ENCODE data around the gene OR7C1.
A peak's percentile ranks its signal among the peaks of the same experiment; 100 is the strongest.
"Not testable (repeated sequence)": the region's sequence is repeated elsewhere in the genome, so short reads cannot be mapped to it uniquely, and the experiment has no call there.

The OR7C1 gene

DNA sequence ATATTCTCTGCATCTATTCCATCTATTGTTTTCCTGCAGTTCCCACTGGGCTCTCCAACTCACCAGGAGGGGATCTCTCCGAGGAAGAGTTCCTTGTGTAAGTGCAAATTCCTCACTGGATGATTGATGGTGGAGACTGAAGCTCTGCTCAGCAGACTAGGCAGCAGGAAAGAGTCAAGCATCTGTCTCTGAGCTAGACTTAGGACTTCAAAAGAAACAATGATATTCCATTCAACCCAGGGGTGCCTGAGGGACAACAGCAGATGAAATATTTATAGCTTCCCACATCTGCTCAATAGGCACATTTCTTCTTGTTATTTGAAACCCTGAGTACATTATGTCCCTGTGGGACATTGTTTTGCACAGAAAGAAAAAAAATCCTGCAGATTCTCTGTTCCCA, at the start of gene OR7C1, which contains the start of gene OR7A5:
Gene OR7C1 (minus strand): TSS at position 175 of the 400 bp plus-strand sequence. CDS start 35,049 bp downstream, outside the sequence.
Gene OR7A5 (minus strand): TSS at position 175 of the 400 bp plus-strand sequence. CDS start 6,944 bp downstream, outside the sequence.
- no peak for DNase-seq (ENCODE audit: low read depth in 2 of 2)

DNA sequence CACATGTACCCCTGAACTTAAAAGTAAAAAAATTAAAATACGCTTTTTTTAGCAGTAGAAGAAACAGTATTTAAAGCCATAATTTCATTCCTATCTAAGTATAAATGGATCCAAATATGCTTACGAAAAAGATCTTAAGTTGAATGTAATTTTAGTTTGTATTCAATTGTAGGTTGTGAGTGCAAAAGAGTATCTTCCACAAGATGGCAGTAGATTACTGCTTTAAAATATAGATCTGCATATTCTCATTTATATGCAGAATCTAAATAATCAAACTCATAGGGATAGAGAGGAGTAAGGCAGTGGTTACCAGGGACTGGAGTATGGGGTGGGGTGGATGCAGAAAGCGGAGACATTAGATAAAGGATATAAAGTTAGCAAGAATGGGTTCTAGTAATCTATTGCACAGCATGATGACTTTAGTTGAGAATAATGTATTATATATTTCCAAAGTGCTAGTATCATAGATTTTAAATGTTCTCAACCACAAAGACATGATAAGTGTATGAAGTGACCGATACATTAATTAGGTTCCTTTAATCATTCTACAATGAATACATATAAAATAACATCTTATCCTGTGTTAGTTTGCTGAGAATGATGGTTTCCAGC, 36.7 kb upstream of the OR7C1 start:
- DNase-seq (ENCODE audit: low read depth in 2 of 2): no peak

DNA sequence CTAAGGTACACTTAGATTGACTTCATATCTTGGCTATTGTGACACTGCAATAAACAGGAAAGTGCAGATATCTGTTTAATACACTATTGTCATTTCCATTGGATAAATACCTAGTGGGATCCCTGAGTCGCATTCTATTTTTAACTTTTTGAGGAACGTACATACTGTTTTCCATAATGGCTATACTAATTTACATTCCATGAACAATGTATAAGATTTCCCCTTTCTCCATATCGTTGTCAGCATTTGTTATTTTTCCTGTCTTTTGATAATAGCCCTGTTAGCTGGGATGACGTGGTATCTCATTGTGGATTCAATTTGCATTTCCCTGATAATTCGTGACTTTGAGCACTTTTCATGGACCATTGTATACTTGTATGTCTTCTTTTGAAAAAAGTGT, 33.5 kb upstream of the OR7C1 start:
- DNase-seq (ENCODE audit: low read depth in 2 of 2): no peak

DNA sequence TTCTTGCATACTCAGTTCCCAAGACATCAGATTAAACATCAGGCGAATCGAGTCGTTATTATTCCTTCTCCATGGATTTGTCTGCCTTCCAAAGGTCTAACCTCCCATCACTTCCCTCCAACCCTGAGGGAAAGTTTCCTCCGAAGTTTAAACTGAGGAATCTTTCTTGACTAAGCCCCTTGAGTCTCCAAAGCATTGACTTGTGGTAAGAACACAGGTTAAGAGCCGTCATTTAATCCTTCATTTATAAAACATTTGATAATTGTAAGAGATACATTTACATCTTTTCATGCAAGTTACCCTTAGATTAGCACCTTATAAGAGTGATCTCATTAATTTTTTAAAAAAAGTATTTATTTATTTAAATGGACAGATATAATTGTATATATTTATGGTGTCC, 13.8 kb upstream of the OR7C1 start, which contains the start of gene OR7A10:
Gene OR7A10 (minus strand): TSS at position 101 of the 400 bp plus-strand sequence. CDS start 7,045 bp downstream, outside the sequence.
- DNase-seq (ENCODE audit: low read depth in 2 of 2): no peak

DNA sequence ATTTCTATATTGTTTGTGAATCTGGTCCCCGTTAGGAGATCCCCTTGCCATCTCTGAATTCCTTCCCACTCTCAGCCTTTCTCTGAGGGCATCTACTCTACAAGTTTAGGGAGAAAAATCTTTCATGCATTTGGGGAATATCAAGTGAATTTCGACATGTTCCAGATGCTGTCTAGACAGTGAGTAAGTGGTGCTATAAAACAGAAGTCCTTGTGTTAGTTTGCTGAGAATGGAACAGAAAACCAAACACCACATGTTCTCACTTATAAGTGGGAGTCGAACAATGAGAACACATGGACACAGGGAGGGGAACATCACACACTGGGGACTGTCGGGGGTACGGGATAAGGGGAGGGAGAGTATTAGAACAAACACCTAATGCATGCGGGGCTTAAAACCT, 8.6 kb upstream of the OR7C1 start:
- no peak for DNase-seq (ENCODE audit: low read depth in 2 of 2)

DNA sequence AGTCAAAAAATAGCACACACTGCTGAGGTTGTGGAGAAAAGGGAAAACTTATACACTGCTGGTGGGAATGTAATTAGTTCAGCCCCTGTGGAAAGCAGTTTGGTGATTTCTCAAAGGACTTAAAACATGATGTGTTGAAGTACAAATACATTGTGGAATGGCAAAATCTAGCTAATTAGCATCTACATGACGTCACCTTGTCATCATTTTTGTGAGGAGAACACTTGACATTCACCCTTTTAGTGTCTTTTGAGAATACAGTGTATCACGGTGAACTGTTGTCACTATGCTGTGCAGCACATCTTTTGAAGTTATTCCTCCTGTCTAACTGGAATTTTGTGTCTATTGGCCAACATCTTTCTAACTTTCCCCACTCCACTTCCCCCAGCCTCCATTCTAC, 8.2 kb upstream of the OR7C1 start:
- no peak for DNase-seq (ENCODE audit: low read depth in 2 of 2)

DNA sequence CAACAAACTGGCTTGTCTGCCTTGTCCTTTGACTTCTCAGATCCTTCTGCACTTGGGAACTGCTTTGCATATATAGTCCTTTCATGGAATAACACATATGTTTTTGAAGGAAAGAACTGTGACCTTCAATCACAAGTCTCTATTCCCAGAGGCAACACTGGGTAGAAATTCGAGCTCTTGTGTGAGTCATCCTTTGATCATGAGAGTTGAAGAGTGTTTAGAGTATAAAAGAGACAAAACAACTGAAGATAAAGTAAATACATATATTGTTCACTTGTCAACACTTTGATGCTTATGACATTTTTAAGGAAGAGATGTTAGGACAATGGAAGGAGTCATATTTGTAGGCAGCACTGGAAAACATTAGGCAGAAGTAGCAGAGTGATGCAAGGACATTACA, 5.2 kb upstream of the OR7C1 start:
- DNase-seq (ENCODE audit: low read depth in 2 of 2): no peak

DNA sequence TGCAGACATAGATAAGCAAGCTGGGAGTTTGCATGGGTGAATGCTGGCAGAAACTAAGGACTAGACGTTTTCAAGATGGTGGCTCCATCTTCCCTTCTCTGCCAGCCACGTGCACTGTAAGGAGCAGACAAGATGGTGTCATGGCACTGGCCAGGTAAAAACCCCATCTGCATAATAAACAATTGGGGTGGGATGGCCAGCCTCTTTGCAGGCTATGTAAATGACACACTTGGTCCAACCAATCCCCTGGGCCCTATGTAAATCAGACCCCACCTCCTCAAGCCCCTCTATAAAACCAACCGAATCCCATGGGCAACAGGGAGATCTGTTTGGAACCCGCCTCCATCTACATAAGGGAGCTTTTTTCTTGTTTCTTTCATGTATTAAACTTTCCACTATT, 2.4 kb upstream of the OR7C1 start:
- no peak for DNase-seq (ENCODE audit: low read depth in 2 of 2)

DNA sequence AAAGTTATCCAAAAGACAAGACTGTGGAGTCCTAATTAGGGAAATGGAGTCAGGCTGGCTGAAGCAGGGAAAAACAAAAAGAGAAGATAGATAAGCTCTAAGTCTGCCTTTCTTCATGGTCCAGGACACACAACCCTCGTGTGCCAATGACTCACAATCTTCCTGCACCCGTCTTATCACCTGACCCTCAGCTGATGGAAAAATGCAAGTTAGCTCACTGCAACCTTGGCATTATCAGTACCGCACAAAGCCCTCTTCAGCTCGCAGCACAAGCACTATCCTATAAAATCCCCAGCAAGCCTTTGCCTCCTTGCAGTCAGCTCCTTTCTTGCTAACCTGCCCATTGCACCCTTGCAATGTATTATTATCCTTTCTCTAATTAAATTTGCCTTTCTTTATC, 4.3 kb downstream of the OR7C1 start:
- DNase-seq (ENCODE audit: low read depth in 2 of 2): no peak

DNA sequence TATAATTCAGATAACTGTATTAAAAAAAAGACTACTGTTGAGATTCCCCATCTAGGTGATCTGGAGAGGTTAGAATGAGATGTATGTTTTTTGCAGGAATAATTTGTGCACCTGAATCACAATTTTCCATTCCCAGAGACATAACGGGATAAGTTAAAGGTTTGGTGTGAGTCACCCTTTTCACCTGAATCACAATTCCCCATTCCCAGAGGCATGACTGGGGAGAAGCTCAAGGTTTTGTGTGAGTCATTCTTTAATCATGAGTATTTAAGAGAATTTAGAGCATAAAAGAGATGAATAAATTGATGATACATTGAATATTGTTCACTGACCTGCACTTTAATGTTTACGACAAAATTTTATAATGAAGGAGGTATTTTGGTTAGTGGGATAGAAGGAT, 9.0 kb downstream of the OR7C1 start:
- no peak for DNase-seq (ENCODE audit: low read depth in 2 of 2)

DNA sequence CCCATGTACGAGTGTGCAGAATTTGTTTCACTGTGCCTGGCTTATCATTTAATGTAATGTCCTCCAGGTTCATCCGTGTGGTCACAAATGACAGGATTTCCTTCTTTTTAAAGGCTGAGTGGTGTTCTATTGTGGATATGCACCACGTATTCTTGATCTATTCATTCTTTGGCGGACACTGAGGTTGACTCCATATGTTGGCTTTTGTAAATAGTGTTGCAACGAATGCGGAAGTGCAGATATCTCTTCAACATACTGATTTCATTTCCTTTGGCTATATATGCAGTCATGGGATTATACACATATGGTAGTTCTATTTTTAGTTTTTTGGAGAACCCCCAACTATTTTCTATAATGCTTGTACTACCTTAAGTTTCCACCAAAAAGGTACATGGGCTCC, 13.0 kb downstream of the OR7C1 start:
- peak; percentile 5 to 10 for DNase-seq (ENCODE audit: low read depth in 2 of 2)

DNA sequence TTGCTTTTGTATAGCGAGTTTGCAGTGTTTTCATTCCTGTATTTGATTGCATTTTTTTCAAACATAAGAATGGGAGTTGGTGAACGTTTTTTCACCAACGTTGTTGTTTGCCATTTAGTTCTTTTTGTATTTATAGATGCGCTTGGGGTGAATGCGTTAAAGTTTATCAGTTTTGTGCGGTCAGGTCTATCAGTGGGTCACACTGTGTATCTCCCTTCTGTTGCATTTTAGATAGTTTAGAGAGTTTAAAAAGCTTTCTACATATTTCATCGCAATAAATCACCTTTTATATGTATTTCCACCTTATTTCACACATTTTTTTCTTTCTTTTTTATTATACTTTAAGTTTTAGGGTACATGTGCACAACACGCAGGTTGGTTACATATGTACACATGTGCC, 16.4 kb downstream of the OR7C1 start:
- DNase-seq (ENCODE audit: low read depth in 2 of 2): no peak

DNA sequence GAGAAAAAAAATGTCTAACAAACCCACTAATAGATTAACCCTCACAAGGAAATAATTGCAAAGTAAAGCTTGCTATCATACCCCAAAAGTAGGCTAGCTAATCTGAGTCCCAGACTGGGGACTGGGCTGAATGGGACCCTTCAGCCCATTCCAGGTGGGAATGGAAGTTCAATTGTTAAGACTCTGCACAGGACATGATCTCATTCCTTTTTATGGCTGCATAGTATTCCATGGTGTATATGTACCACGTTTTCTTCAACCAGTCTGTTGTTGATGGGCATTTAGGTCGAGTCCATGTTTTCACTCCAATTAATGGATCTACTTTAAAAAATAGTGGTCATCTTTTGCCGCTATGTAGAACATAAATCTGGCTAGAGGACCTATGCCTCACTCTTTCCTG, 17.9 kb downstream of the OR7C1 start:
- no peak for DNase-seq (ENCODE audit: low read depth in 2 of 2)

DNA sequence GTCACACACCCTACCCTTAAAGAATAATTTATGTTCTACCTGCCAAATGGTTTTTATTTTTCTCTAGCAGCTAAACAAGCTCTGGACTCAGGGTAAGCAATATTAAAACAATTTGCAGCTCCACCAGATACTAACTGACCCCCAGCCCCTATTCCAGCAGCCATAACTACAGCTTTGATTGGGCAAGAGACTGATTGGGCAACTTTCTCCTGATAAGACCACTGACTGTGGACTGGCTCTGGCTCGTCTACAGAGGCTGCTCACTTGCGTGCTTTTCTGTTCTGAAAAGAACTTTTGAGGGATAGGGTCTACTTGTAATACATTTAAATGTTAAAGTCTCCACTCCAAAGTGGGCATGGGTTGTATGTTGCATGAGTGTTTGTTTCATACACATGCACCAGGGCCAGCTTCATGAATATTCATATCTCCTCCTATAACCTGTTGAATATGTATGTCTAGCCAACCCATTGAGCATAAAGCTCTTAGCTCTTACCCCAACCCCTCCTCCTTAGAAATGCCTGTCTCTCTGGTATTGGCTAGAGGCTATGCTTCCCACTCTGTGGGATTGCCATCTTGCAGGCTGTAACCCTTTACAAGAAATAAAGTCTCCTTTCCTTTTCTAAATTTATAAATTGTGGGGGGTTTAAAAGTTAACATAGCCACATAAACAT, 19.9 kb downstream of the OR7C1 start:
- no peak for DNase-seq (ENCODE audit: low read depth in 2 of 2)

DNA sequence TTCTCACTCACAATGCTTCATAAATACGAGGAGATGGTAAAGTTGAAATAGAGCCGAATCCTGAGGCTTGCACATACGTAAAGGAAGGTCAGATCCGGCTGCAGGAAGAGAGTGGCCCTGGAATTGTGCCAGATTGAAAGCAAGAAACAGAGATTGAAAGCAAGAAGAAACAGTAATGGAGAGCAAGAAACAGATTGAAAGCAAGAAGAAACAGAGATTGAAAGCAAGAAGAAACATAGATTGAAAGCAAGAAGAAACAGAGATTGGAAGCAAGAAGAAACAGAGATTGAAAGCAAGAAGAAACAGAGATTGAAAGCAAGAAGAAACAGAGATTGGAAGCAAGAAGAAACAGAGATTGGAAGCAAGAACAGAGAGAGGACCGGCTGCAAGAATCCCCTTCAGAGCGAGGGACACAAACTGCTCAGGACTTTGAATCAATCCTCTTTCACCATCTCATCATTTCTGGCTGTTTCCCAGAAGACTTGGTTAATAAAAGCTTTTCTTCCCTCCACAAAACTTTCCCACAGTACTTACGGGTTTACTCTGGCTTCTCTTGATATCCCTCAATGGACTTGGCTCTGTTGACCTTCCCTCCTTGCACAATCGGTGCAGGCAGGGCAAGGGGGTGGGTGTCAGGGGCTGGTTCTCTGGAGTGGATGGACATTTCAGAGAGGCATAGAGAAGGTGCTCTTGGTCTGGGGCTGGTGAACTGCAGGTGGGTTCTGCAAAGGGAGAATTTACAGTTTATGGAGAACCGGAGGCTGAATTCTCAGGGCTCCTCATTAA, 25.5 kb downstream of the OR7C1 start:
- DNase-seq (ENCODE audit: low read depth in 2 of 2): no peak

DNA sequence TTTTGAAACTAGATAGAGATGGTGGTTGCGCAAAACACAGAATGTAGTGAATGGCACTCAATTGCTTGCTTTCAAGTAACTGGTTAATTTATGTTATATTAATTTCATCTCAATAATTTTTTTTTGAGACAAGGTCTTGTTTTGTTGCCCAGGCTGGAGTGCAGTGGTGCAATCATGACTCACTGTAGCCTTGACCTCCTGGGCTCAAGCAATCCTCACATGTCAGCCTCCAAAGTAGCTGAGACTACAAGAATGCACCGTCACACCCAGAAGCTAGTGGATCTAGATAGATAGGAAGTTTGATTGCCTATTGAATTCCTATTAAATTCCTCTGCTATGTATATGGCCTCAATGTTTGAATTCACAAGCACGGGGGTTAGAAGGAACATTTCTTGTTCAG, 30.2 kb downstream of the OR7C1 start:
- no peak for DNase-seq (ENCODE audit: low read depth in 2 of 2)

DNA sequence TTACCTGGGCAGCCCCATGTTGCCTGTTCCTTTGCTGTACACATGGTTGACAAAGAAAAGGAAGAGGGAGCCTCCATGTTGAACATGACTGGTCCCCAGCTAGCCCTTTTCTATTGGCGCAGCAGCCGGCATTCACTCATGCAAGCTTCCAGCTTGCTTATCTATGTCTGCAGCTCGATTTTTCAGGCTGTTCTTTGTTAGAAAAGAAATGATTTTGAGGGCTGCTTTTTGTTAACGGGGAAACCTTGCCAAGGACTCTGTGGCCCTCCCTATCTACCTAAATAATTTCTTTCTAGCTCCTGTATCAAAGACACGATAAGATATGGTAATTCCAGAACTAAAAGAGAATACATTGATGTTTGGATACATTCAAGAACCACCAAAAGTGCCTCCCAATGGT, 36.2 kb downstream of the OR7C1 start:
- no peak for DNase-seq (ENCODE audit: low read depth in 2 of 2)

DNA sequence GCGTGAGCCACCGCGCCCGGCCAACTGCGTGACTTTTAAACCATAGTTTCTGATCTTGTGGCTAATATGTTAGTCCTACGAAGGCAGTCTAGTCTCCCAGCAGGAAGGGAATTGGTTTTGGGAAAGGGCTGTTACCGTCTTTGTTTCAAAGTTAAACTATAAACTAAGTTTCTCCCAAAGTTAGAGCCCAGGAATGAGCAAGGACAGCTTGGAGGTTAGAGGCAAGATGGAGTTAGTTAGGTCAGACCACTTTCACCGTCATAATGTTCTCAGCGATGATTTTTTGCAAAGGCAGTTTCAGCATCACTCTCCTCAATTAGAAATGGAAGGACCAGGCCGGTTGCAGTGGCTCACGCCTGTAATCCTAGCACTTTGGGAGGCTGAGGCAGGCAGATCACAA, 39.0 kb downstream of the OR7C1 start:
- no peak for DNase-seq (ENCODE audit: low read depth in 2 of 2)

DNA sequence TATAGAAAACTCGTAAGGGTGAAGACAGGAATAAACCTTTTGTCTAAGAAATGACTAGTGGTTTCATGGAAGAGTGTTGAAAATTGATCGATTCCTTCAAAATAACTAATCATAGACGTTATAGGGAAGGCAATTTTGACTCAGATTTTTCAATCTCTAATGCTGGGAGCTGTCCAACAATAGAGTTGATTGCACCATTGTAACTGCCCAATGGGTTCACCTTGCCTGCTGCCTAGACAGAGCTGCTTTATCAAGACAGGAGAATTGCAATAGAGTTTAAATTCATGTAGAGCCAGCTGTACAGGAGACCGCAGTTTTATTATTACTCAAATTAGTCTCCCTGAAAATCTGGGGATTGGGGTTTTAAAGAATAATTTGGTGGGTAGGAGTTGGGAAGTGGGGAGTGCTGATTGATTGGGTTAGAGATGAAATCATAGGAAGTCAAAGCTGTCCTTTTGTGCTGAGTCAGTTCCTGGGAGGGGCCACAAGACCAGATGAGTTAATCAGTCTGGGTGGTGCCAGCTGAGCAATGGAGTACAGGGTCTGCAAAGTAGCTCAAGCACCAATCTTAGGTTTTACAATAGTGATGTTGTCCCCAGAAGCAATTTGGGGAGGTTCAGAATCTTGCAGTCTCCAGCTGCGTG, 39.8 kb downstream of the OR7C1 start:
- DNase-seq (ENCODE audit: low read depth in 2 of 2): no peak

DNA sequence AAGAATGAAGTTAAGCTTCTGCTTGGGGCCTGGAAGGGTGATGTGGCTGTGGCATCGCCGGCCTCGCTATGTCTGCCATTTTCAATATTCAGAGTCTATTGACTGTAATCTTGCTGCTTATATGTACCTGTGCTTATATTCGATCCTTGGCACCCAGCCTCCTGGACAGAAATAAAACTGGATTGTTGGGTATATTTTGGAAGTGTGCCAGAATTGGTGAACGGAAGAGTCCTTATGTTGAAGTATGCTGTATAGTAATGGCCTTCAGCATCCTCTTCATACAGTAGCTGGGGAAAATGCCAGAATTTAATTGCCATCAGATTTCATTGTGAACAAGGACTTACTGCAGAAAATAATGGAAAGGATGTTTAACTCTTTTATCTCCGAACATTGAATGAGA, 42.7 kb downstream of the OR7C1 start:
- not testable (repeated sequence) for DNase-seq (ENCODE audit: low read depth in 2 of 2)

DNA sequence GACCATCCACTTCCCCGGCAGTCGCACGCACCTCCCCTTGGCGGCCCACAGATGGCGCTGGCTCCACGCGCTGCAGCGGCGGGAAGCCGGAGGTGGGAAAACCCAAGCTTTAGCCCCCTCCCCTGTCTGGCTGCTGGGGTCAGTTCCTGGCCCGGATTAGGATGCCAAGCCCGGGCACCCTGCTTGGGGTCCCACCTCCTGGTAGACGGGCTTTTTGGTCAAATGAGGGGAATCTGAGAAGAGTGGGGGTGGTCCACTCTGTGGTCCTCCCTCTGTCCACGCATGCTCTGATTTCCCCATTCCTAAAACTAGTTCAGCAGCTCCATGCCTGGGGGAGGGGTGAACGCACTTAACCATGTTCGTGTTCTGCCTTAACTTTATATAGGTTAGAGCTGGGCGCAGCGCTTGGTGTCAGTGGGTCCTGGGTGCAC, 48.5 kb downstream of the OR7C1 start:
- DNase-seq (ENCODE audit: low read depth in 2 of 2): no peak

DNA sequence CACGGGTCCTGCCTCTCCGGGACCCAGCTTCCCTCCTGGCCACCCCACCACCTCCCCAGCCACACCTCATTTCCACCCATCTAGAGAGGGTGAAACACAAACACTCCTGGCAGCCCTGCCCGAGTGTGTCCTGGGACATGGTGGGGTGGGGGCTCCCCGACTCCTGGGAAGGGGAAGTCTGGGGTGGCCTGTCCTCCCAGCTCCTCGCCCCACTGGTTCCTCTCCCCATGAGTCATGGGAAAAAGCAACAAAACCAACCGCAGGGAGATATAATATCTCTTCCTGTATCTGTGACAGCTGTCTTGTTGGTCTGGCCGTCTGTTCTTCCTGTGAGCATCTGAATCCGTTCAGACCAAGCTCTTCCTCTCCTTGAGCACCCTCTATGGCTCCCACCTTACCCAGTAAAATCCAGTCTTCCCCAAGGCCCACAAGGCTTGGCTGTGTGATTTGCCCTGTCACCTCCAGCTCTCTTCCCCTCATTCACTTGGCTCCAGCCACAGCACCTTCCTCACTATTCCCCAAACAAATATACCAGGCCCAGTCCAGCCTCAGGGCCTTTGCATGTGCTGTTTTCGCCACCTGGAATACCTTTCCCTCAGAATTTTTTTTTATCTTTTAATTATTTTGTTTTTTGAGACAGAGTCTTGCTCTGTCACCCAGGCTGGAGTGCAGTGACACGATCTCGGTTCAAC, 49.7 kb downstream of the OR7C1 start:
- not testable (repeated sequence) for DNase-seq (ENCODE audit: low read depth in 2 of 2)
